ENCODE results near the gene DOCK8.

GRCh38 chr9:346111-346571 is 131.5 kb downstream of the DOCK8 start:
- TF ChIP-seq, protein P1, sequence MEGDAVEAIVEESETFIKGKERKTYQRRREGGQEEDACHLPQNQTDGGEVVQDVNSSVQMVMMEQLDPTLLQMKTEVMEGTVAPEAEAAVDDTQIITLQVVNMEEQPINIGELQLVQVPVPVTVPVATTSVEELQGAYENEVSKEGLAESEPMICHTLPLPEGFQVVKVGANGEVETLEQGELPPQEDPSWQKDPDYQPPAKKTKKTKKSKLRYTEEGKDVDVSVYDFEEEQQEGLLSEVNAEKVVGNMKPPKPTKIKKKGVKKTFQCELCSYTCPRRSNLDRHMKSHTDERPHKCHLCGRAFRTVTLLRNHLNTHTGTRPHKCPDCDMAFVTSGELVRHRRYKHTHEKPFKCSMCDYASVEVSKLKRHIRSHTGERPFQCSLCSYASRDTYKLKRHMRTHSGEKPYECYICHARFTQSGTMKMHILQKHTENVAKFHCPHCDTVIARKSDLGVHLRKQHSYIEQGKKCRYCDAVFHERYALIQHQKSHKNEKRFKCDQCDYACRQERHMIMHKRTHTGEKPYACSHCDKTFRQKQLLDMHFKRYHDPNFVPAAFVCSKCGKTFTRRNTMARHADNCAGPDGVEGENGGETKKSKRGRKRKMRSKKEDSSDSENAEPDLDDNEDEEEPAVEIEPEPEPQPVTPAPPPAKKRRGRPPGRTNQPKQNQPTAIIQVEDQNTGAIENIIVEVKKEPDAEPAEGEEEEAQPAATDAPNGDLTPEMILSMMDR (conservative IDR thresholded peaks at IDR 0.05): no peak
- TF ChIP-seq EZH2 (IDR thresholded peaks at IDR 0.05; ENCODE audit: low read depth): no peak

Measured in PC-9 (cell line).